GM03348 (cell line): Measurements from ENCODE around the gene IL17RB.
A peak's percentile ranks its signal among the peaks of the same experiment; 100 is the strongest.

Source experiments
- DNase-seq: peaks from one replicate; pipeline ENCODE4 v3.0.0; 2012; ENCODE audit warnings: low spot score

IL17RB gene

DNA sequence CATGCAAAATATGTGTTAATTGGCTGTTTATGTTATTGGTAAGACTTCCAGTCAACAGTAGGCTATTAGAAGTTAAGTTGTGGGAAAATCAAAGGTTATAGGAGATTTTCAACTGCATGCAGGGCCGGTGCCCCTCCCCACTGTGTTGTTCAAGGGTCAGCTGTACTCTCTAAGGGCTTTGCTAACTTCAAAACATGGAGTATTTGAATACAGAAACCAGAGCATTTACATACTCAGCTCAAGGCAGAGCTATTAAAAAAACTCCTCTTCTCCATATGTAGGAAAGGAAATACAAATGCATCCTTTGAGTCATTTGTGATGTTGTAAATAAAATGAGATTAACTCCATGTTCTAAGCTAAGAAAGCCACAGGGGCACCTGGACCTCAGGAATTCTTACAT is 16.8 kb downstream of the IL17RB start:
- no peak for DNase-seq

DNA sequence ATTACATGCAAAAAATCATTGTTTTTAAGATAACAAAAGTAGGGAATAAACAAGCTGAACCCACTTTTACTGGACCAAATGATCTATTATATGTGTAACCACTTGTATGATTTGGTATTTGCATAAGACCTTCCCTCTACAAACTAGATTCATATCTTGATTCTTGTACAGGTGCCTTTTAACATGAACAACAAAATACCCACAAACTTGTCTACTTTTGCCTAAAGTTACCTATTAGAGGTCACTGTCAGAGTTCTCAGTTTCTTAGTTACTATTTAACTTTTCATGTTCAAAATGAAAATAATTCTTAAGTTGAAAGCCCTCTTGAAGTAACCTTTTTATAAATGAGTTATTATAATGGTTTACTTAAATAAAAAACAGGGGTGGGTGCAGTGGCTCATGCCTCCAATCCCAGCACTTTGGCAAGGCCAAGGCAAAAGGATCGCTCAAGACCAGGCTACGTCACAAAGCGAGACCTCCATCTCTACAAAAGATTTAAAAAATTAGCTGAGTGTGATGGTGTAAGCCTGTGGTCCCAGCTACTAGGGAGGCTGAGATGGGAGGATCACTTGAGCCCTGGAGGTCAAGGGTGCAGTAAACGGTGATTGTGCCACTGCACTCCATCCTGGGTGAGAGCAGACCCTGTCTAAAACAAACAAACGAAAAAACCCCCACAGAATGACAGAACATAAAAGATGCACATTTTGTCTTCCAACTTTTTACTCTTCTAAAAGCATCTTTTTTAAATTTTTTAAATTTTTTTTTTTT is 19.5 kb downstream of the IL17RB start:
- DNase-seq, result no peak

- peak; percentile 30 for DNase-seq
Measured at GRCh38 chr3:53880396-53881345, 34.3 kb downstream of the IL17RB start.

DNA sequence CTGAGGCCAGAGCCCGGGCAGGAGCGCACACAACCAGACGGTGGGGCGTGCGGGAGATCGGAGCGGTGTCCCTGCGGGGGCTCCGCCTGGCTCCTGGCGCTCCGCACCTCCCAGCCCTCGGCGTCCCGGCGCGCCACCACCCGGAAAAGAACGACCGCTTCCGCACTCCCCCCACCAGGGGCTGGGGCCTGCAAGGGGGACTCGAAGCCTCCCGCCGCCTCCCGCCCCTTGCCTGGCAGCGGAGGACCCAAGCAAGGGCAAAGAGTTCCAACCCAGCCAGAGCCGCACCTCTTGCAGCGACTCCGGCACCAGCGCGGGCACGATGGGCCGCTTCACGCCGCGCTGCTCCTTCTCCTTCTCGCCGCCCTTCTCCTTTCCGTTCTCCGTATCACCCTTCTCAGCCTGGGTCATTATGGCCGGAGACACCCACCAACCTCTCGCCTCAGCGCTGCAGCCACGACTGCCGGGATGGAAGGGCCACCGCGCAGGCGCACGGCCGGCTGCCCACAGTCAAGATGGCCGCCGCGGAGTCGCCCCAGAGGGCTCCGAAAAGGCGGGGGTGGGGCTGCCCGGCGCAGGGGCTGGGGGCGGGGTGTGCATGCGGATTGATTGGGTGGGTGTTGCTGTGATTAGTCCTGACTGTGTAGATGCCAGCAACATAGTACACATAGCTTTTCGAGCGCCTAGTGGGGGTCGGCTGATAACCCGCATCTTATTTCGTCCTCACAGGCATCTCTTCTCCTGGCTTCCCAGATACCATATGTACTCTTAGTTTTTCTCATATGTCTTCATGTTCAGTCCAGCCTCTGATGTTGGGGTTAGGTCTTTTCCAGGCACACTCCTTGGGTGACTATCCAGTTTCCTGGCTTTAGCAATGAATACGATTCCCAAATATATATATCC is 35.6 kb downstream of the IL17RB start, which contains the start of gene ACTR8:
ACTR8 (minus strand) TSS at position 462 of the 903 bp plus-strand sequence; CDS start at position 411, 51 bp downstream.
- DNase-seq, result peak; percentile 97

DNA sequence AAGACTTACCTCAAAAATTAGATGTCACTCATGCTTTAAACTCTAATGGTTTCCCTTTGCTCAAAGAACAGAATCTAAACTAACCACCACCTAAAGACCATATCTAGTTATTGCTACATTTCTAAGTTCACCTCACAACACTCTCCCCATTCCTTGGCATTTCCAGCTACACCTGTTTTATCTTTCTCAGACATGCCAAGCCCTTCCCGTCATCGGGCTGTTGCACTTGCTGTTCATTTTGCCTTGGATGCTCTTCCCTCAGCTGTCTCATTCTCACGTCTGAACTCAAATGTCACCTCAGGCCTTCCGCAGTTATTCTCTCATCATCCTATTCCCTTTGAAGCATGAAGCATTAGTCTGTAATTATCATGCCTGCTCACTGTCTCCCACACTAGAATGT is 36.6 kb downstream of the IL17RB start:
- no peak for DNase-seq

- DNase-seq, result no peak
Measured at GRCh38 chr3:53884623-53885022, 38.3 kb downstream of the IL17RB start.

DNA sequence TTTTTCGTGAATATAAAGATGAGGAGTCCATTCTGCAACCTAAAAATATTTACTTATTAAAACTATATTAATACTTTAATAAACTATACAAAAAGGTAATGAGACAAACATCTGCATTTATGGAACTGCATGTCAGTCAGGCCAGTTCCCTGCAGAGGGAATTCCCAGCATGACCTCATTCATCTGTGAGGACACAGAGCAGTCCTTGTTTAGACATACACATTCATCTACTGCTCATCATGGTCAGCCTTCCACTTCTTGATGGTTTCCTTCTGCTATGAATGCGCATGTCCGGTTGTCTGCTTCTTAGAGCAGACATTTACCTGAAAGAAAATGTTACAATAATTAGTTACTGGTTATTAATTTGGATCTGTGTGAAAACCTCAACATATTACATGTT is 38.9 kb downstream of the IL17RB start:
- DNase-seq, result no peak

DNA sequence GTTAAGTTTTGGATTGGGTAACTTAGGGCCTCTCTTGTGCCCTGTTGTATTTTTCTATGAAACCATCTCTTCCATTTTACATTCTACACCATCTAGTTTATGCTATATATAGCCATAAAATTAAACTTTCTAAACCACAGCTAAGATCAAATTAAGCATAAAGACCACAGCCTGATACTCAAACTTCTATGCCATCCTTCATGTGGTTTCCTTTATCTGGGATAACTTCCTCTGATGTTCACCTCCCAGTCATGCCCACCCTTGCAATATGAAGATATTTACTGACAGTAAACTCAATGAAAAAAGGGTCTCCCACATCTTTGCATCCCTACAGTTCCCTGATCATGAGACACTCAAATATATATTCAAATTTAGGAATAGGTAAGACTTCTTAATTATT is 41.1 kb downstream of the IL17RB start:
- DNase-seq, result no peak

DNA sequence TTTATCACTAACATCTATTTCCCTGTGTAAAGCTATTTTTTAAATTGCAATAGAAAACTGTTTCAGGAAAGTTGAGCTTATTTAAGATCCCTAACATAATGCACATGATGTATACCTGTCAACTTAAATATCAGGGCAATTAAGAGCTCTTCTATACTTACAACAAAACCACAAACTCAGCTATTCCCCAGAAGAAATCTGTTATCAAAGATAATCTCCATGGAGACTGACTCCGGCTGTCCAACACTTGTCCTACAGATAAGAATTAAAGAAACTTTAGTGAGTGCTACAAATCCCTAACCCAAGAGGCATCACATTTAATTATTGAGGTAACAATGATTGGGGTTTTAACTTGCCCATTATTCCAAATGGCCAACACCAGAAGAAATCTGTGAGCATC is 41.9 kb downstream of the IL17RB start:
- DNase-seq, result no peak

GRCh38 chr3:53890726-53891475 is 44.5 kb downstream of the IL17RB start:
- no peak for DNase-seq

DNA sequence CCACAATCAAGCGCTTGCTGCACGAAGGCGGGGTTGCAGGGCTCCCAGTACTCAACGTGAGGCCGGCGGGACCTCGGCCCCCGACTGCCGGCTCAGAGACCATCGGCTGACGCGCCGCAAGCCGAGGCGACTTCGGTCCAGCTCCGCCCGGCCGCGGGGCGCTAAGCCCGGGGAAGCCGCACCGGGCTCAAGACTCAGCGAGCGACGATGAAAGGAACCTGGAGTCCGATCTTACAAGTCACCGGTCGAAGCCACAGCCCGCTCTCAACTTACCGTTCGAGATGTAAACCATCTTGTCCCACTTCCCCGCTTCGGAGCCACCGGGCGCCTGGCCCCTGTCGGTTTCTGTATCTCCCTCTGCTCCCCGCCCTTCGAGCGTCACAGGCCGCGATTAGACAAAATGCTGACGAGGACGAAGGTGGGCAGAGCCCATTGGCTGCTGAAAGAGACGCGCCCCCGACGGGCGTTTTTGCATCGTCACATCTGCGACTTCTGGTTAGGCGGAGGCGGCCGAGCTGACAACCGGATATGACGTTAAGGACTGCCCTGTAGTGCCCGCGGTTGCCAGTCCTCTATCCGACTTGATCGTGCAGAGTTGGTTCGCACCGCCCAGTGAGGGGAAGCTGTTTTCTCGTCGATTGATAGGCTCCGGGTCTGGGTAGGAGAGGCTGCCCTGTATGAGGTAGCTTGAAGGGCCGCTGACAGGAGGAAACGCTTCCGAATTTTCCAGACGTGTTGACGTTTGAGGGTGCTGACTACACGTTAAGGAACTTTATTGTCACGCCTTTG is 45.3 kb downstream of the IL17RB start, which contains the start of gene SELENOK:
SELENOK (minus strand) TSS at position 363 of the 789 bp plus-strand sequence.
- peak; percentile 96 for DNase-seq

DNA sequence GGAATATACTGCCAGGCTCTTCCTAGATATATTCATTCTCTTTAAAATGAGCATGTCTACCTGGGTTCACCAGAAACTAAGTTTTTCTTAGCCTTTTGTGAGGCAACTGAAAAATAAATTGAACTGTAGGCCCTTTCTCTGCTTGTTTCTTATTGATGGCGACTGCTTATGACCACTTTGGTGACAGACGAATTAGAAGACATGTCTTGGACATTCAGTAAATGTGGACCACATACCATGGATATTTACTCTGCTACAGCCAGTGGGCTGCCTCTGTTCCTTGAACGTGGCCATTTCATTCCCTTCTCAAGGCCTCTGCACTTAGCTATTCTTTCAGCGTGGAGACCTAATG is 45.9 kb downstream of the IL17RB start:
- DNase-seq, result no peak

- no peak for DNase-seq
Measured at GRCh38 chr3:53899750-53900149, 53.4 kb downstream of the IL17RB start.

DNA sequence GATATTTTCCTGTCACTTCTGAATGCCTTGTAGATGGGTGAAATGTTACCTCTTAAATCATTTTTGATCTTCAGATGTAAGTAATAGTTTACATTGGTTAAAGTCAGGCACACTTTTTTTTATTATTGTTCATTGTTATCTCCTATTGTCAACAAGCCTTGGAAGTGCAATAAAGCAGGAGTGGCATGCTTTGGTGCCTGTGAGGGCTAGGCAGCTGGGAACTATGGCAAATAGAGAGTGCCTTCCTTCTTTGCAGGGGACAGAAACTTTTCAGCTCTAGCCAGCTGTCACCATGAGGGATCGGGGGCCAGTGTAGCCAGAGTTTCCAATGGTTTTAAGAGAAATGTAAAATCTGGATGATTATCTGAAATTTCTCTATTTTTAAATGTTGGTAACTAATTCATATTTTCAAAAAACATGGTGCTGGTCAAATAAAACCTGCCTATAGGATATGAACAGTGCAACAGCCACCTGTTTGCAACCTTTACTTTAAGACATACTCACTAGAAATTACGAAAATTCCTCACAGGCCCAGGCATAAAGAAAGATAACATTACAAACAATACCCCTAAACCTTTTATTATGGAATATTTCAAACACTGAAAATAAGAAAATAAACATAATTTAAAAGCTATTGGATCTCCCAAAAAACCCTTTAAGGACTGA is 54.4 kb downstream of the IL17RB start:
- DNase-seq, result no peak

DNA sequence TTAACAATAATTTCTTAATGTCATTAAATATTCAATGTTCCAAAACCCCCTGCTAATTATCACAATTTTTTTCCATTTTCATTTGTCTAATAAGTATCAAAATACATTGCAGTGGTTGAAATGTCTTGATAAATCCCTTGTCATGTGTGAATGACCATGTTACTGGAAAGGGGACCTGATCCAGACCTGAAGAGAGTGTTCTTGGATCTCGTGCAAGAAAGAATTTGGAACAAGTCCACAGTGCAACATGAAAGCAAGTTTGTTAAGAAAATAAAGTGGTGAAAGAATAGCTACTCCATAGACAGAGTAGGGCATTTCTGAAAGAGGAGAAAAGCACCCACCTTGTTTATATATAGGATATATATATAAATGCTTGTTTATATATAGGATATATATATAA is 55.7 kb downstream of the IL17RB start:
- no peak for DNase-seq

DNA sequence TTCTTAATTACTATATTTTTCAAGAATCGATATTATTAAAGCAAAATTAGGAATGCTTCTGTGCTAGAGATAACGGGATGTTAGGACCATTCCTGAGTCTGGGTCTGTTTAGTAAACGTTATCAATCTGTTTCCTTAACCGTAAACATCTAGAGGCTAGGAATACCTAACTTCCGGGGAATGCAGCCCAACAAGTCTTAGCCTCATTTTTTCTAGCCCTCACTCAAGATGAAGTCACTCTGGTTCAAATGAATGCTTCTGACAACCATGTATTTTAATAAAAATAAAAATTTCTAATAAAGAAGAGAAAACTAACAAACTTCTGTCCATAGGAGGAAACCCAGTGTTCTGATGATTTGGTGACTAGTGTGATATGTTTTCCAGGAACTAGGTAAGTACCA is 56.3 kb downstream of the IL17RB start:
- DNase-seq, result no peak

DNA sequence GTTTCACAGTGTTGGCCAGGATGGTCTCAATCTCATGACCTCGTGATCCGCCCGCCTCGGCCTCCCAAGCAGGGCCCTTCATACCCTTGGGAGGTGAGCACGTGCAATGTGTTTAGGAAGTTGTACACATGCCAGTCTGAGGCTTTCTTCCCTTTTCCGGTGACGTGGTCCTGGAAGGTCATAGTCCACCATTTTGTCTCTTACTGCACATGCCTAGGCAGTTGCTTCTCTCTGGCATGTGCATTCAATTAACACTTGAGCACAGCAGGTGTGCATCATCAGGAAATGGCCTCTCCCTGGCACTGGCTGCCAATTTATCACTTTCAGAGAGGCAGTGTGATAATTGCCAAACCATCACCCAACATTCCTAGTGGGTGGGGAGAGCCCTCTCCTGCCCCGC is 67.0 kb downstream of the IL17RB start:
- no peak for DNase-seq
